OCI-LY3 (cell line): ENCODE measurements around the gene LITAF.
A peak's percentile ranks its signal among the peaks of the same experiment; 100 is the strongest.

Experiments
- H2AFZ ChIP-seq: fragments of 200-600, 300-600 bp; shearing (Covaris generic); 2 replicates; pipeline ENCODE4 v1.6.0; 2014; ENCODE audit warnings: antibody characterized with exemption, low read depth, low read length
- H3K27ac ChIP-seq: fragments of 200-600, 300-600 bp; sonication (generic); 2 replicates; pipeline ENCODE4 v1.5.1; 2014; ENCODE audit warnings: mild to moderate bottlenecking, low read length, moderate library complexity, mixed read lengths
- H3K27me3 ChIP-seq: fragments of 200-600, 300-600 bp; sonication (generic); 2 replicates; pipeline ENCODE4 v1.6.1; 2014; ENCODE audit warnings: low read depth, low read length, mixed read lengths
- H3K36me3 ChIP-seq: fragments of 200-600, 300-600 bp; sonication (generic); replicated peaks from 2 replicates; pipeline ENCODE3; 2014; ENCODE audit warnings: low read depth, low read length, mixed read lengths
- H3K4me1 ChIP-seq: fragments of 300-600, 200-600 bp; sonication (generic); 2 replicates; pipeline ENCODE4 v1.6.1; 2014; ENCODE audit warnings: low read length, mixed read lengths
- H3K4me2 ChIP-seq: fragments of 200-600, 300-600 bp; sonication (generic); 2 replicates; pipeline ENCODE4 v1.6.1; 2014; ENCODE audit warnings: low read length, mixed read lengths
- H3K4me3 ChIP-seq: fragments of 300-600, 200-600 bp; sonication (generic); 2 replicates; pipeline ENCODE4 v1.5.1; 2014; ENCODE audit warnings: antibody characterized with exemption, mild to moderate bottlenecking, low read length, moderate library complexity
- H3K79me2 ChIP-seq: fragments of 300-600, 200-600 bp; shearing (Covaris generic); 2 replicates; pipeline ENCODE4 v1.6.1; 2014; ENCODE audit warnings: mild to moderate bottlenecking, low read length, mixed read lengths
- H3K9ac ChIP-seq: fragments of 300-600, 200-600 bp; shearing (Covaris generic); 2 replicates; pipeline ENCODE4 v1.6.0; 2014; ENCODE audit warnings: mild to moderate bottlenecking, low read length, moderate library complexity
- H3K9me3 ChIP-seq: fragments of 200-600, 300-600 bp; shearing (Covaris generic); 2 replicates; pipeline ENCODE4 v1.6.1; 2014; ENCODE audit warnings: low read length, mixed read lengths; ENCODE audit not compliant: insufficient read depth
- H4K20me1 ChIP-seq: fragments of 200-600, 300-600 bp; sonication (generic); 2 replicates; pipeline ENCODE4 v1.6.1; 2016; ENCODE audit warnings: low read length, mixed read lengths; ENCODE audit not compliant: insufficient read depth
- EZH2phosphoT487 ChIP-seq: fragments of 200-600 bp; shearing (Covaris generic); IDR thresholded peaks from 2 replicates; pipeline ENCODE4 v1.6.1; 2018; ENCODE audit warnings: antibody characterized with exemption, mixed run types, low read depth
- TF ChIP-seq, protein P1 (sequence below): fragments of 200-600, 300-600 bp; sonication (generic); IDR thresholded peaks from 2 replicates; pipeline ENCODE4 v1.5.1; 2014; ENCODE audit warnings: antibody characterized with exemption, low read length, low read depth

LITAF gene

DNA sequence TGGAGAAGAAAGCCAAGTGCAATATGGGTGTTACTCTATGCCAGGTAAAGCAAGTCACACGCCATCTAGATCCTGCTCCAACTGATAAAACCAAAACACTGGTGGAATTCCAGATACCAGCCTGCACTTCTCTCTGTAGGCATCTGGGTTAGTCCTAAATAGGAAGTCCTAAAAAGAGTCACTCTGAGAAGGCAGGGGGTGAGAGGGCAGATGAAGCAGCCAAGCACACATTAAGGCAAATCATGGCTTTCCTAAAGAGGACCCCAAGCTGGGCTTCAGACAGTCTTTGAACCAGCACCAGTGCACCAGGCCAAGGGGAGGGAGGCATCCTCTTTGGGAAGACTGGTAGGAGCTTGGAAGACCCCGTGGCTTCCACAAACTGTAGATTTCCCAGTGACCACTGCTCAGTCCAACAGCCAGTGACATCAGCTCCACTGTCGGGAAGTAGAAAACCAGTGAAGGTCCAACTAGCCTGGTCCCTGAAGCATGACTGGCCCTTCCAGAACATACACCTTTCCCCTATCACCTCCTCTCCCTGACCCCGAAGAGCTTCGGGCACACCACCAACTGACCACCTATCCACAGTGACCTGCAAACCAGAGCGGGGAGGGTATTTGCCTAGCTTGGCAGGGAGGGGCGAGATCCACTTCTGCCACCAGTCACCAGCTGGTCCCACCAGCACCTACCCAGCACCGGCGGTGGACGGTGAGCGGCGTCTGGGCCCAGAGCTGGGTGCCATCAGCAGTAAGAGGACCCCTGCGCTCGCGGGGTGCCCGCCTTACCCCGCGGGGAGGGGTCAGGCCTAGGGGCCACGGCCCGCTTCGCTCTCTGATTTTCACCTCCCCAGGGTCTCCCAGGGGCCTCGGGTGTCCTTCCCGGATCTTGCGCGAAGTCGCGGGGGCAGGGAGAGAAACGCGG, 1.0 kb downstream of the LITAF start:
- peaks cover 63% of the 10 kb centered on the region for H3K79me2 ChIP-seq
- peaks cover 16% of the 10 kb centered on the region for H3K36me3 ChIP-seq
- TF ChIP-seq, protein P1, sequence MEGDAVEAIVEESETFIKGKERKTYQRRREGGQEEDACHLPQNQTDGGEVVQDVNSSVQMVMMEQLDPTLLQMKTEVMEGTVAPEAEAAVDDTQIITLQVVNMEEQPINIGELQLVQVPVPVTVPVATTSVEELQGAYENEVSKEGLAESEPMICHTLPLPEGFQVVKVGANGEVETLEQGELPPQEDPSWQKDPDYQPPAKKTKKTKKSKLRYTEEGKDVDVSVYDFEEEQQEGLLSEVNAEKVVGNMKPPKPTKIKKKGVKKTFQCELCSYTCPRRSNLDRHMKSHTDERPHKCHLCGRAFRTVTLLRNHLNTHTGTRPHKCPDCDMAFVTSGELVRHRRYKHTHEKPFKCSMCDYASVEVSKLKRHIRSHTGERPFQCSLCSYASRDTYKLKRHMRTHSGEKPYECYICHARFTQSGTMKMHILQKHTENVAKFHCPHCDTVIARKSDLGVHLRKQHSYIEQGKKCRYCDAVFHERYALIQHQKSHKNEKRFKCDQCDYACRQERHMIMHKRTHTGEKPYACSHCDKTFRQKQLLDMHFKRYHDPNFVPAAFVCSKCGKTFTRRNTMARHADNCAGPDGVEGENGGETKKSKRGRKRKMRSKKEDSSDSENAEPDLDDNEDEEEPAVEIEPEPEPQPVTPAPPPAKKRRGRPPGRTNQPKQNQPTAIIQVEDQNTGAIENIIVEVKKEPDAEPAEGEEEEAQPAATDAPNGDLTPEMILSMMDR: no peak
- no peak for TF ChIP-seq EZH2phosphoT487
- H3K4me1 ChIP-seq: peaks cover 48% of the 10 kb centered on the region
- H3K9ac ChIP-seq: peak overlapping the region; percentile 89
- peak overlapping the region; percentile 79 for H3K27ac ChIP-seq
- H2AFZ ChIP-seq: no peak overlapping the region
- no peaks in the 10 kb centered on the region for H3K9me3 ChIP-seq
- 0 out of 2 replicates have a peak, but pooled peaks cover 2% of the 10 kb centered on the region for H3K27me3 ChIP-seq
- H3K4me3 ChIP-seq: peak overlapping the region; percentile 84
- peaks cover 38% of the 10 kb centered on the region for H4K20me1 ChIP-seq
- H3K4me2 ChIP-seq: peak overlapping the region; percentile 84

DNA sequence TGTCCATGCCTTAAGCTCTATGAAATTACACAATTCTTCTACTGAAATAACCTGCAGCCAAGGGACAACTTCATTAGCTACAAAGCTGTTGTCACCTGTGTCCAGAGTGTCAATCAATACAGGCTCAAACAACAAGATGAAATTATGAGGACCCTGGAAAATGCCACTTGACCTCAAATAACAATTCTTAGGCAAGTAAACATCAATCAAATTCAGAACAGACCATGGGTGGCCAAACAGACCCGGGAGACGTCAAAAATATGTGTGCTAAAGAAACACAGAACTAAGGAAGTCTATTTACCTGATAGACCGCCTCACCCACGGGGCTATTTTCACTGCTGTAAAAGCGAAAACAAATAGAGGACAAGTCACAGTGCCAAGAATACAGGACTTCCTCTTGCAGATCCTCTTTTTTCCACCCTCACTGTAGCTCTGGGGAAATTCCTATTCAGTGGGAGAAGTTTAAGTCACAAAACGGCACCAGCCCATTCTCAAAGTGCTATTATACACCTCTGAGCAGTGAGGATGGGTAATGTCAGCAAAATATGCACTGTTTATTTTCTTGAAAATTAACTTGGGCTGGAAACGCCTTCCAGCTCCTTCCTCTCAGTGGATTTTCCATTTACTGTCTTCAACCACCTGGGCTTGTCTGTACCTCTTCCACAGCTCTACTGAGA, 2.7 kb downstream of the LITAF start:
- H3K4me1 ChIP-seq: peaks cover 48% of the 10 kb centered on the region
- peak overlapping the region; percentile 89 for H3K9ac ChIP-seq
- H4K20me1 ChIP-seq: peaks cover 49% of the 10 kb centered on the region
- H2AFZ ChIP-seq: no peak overlapping the region
- no peaks in the 10 kb centered on the region for H3K27me3 ChIP-seq
- H3K4me2 ChIP-seq: peak overlapping the region; percentile 84
- H3K9me3 ChIP-seq: no peaks in the 10 kb centered on the region
- H3K79me2 ChIP-seq: peaks cover 78% of the 10 kb centered on the region
- TF ChIP-seq, protein P1: no peak
- no peak for TF ChIP-seq EZH2phosphoT487
- peak overlapping the region; percentile 84 for H3K4me3 ChIP-seq
- H3K27ac ChIP-seq: peak overlapping the region; percentile 79
- peaks cover 16% of the 10 kb centered on the region for H3K36me3 ChIP-seq

DNA sequence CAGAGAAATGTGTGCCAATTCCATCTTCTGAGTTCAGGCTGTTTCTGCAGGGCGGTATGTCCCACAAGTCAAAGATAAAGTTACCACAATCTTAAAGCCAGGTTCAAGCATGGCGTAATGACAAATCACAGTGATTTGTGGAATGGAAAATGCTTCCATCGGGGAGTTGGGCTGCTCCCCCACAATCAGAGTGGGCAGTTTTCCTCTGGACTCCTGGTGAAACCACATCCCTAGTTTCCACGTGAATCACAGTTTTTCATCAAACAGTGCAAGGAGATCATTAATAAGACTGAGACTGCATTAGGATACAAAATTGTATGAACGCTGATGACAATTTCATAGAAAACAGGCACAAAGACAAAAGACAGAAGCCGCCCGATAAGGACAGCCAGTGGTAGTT, 3.6 kb downstream of the LITAF start:
- TF ChIP-seq, protein P1: no peak
- TF ChIP-seq EZH2phosphoT487: no peak
- Histone ChIP-seq H3K4me3 (peak overlapping the region; percentile 28), H3K4me2 (peak overlapping the region; percentile 84), H3K9ac (no peak overlapping the region), H3K79me2 (peaks cover 87% of the 10 kb centered on the region), H3K9me3 (no peaks in the 10 kb centered on the region), H3K27ac (no peak overlapping the region), H4K20me1 (peaks cover 57% of the 10 kb centered on the region), H3K4me1 (peaks cover 48% of the 10 kb centered on the region), H2AFZ (no peak overlapping the region), H3K27me3 (no peaks in the 10 kb centered on the region), H3K36me3 (peaks cover 20% of the 10 kb centered on the region)
